GM21390 (cell line): ENCODE measurements around the gene CSF1.

Experiments used
- ATAC-seq: cut with Tn5 transposase; IDR thresholded peaks from one replicate; pipeline ENCODE4 v1.9.1; 2021; ENCODE audit not compliant: unreplicated experiment

The CSF1 gene

GRCh38 chr1:109882288-109883245 is 28.1 kb upstream of the CSF1 start:
- ATAC-seq = no peak

GRCh38 chr1:109883248-109883955 is 27.2 kb upstream of the CSF1 start:
- no peak for ATAC-seq

- ATAC-seq = no peak
Observed at GRCh38 chr1:109884242-109884891, 26.3 kb upstream of the CSF1 start.

GRCh38 chr1:109885589-109885988 is 25.1 kb upstream of the CSF1 start:
- no peak for ATAC-seq

- ATAC-seq = no peak
Observed at GRCh38 chr1:109886827-109887226, 23.8 kb upstream of the CSF1 start.

- no peak for ATAC-seq
Observed at GRCh38 chr1:109887271-109887670, 23.4 kb upstream of the CSF1 start.

- no peak for ATAC-seq
Observed at GRCh38 chr1:109887884-109888283, 22.8 kb upstream of the CSF1 start.

GRCh38 chr1:109889094-109889493 is 21.6 kb upstream of the CSF1 start:
- ATAC-seq = no peak

- no peak for ATAC-seq
Observed at GRCh38 chr1:109890115-109890953, 20.3 kb upstream of the CSF1 start.

GRCh38 chr1:109891930-109892329 is 18.7 kb upstream of the CSF1 start:
- ATAC-seq = no peak

GRCh38 chr1:109892561-109893368 is 17.9 kb upstream of the CSF1 start:
- no peak for ATAC-seq

- ATAC-seq = no peak
Observed at GRCh38 chr1:109893532-109894171, 17.0 kb upstream of the CSF1 start.

GRCh38 chr1:109894823-109895719 is 15.6 kb upstream of the CSF1 start:
- no peak for ATAC-seq

GRCh38 chr1:109895720-109896504 is 14.7 kb upstream of the CSF1 start:
- ATAC-seq = no peak

- ATAC-seq = no peak
Observed at GRCh38 chr1:109896681-109897080, 14.0 kb upstream of the CSF1 start.

GRCh38 chr1:109897259-109897955 is 13.2 kb upstream of the CSF1 start:
- ATAC-seq = no peak

GRCh38 chr1:109898842-109899241 is 11.8 kb upstream of the CSF1 start:
- no peak for ATAC-seq
